Osteoblast (primary cell): ENCODE measurements around the gene LIN9. TPM values are rescaled to one million over a fixed set of nuclear protein-coding genes. Genes with fewer than 3 reads are reported as not detected.

Experiments
- DNase-seq: peaks from one replicate; pipeline ENCODE4 v3.0.0; 2011; ENCODE audit warnings: low spot score, mixed read lengths; ENCODE audit not compliant: insufficient read length; ENCODE audit errors: missing footprints
- H2AFZ ChIP-seq: 2 replicates; pipeline ENCODE4 v1.6.0; 2011; ENCODE audit warnings: mild to moderate bottlenecking, low read length
- H3K27ac ChIP-seq: 2 replicates; pipeline ENCODE4 v1.5.1; 2011; ENCODE audit warnings: mild to moderate bottlenecking, low read depth, low read length, moderate library complexity
- H3K27me3 ChIP-seq: 2 replicates; pipeline ENCODE4 v1.6.0; 2012; ENCODE audit warnings: mild to moderate bottlenecking, control low read depth, inconsistent platforms, low read length, moderate library complexity; ENCODE audit not compliant: insufficient read depth
- H3K36me3 ChIP-seq: 2 replicates; pipeline ENCODE4 v1.5.1; 2011; ENCODE audit warnings: mild to moderate bottlenecking, low read length, control low read depth, moderate library complexity; ENCODE audit not compliant: insufficient read depth
- H3K4me1 ChIP-seq: 2 replicates; pipeline ENCODE4 v1.5.1; 2011; ENCODE audit warnings: mild to moderate bottlenecking, low read length, control low read depth, moderate library complexity; ENCODE audit not compliant: insufficient read depth
- H3K4me2 ChIP-seq: 2 replicates; pipeline ENCODE4 v1.6.0; 2011; ENCODE audit warnings: mild to moderate bottlenecking, low read length; ENCODE audit not compliant: insufficient read depth
- H3K4me3 ChIP-seq: fragments of 200-600 bp; sonication (generic); 3 replicates; pipeline ENCODE4 v1.5.1; 2012; ENCODE audit warnings: mild to moderate bottlenecking, low read length, inconsistent platforms; ENCODE audit not compliant: insufficient read depth
- H3K79me2 ChIP-seq: 2 replicates; pipeline ENCODE4 v1.6.0; 2012; ENCODE audit warnings: mild to moderate bottlenecking, low read length, control low read depth, inconsistent platforms; ENCODE audit not compliant: insufficient read depth
- H3K9me3 ChIP-seq: 2 replicates; pipeline ENCODE4 v1.5.1; 2011; ENCODE audit warnings: low read depth, low read length, control low read depth
- H4K20me1 ChIP-seq: 2 replicates; pipeline ENCODE4 v1.6.0; 2012; ENCODE audit warnings: mild to moderate bottlenecking, low read length, control low read depth; ENCODE audit not compliant: insufficient read depth
- total RNA-seq: library from RNA; depleted of rRNA; stranded (reverse); fragments of >200 nt; gene quantifications from 2 replicates; pipeline ENCODE4 v1.2.3, GENCODE V29; 2012
- TF ChIP-seq, protein P1 (sequence below): IDR thresholded peaks from 2 replicates; pipeline ENCODE4 v1.5.1; 2011; ENCODE audit warnings: mild to moderate bottlenecking, low read depth, low read length, moderate library complexity; ENCODE audit errors: extremely low read depth

Gene LIN9
- total RNA-seq, 1 donor, result 2.5 TPM

DNA sequence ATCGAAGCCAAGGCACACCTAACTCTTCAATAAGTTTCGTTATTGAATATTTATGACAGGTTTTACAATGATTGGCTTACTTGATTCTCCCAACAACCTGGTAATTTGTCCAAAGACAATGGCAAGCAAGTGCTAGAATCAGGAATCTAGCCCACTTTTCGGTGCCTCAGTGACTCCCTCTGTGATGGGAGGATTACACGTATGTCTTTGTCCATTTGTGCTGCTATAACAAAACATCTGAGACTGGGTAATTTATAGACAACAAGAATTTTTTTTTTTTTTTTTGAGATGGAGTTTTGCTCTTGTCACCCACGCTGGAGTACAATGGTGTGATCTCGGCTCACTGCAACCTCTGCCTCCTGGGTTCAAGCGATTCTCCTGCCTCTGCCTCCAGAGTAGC is 2.4 kb upstream of the LIN9 start:
- peaks cover 16% of the 10 kb centered on the region for H3K79me2 ChIP-seq
- DNase-seq, result no peak
- no peaks in the 10 kb centered on the region for H3K36me3 ChIP-seq
- no peak overlapping the region for H3K4me2 ChIP-seq
- no peak overlapping the region for H3K27ac ChIP-seq
- H3K9me3 ChIP-seq, result no peaks in the 10 kb centered on the region
- no peak overlapping the region for H3K4me3 ChIP-seq
- peaks cover 9% of the 10 kb centered on the region for H3K27me3 ChIP-seq
- H2AFZ ChIP-seq, result no peak overlapping the region
- peaks cover 9% of the 10 kb centered on the region for H3K4me1 ChIP-seq
- H4K20me1 ChIP-seq, result no peaks in the 10 kb centered on the region
- TF ChIP-seq, protein P1, sequence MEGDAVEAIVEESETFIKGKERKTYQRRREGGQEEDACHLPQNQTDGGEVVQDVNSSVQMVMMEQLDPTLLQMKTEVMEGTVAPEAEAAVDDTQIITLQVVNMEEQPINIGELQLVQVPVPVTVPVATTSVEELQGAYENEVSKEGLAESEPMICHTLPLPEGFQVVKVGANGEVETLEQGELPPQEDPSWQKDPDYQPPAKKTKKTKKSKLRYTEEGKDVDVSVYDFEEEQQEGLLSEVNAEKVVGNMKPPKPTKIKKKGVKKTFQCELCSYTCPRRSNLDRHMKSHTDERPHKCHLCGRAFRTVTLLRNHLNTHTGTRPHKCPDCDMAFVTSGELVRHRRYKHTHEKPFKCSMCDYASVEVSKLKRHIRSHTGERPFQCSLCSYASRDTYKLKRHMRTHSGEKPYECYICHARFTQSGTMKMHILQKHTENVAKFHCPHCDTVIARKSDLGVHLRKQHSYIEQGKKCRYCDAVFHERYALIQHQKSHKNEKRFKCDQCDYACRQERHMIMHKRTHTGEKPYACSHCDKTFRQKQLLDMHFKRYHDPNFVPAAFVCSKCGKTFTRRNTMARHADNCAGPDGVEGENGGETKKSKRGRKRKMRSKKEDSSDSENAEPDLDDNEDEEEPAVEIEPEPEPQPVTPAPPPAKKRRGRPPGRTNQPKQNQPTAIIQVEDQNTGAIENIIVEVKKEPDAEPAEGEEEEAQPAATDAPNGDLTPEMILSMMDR, result no peak

DNA sequence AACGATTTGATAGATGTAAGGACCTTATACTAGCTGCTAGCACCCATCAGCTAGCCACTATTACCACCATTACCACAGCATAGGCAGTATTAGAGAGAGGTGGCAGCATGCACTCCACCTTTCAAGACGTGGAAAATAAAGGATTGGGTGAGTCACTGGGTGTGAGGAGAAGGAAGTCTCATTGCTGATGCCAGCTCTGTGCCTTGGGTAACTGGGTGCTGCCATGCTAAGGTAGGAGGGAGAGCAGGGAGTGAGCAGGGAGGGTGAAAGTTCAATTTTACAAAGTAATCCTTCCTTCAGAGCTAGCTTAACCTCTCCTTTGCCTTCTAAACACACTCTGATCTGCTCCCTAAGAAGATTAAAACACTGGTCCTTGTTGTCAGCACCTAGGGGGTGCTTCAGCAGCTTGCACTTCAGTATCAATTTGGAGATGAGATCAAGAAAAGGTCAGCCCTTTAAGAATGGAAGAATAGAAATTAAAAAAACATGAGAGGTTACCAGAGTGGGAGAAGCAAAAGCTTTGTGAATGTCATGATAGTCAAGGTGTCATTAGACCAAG is 1.8 kb upstream of the LIN9 start:
- no peaks in the 10 kb centered on the region for H3K36me3 ChIP-seq
- peaks cover 4% of the 10 kb centered on the region for H3K27me3 ChIP-seq
- H3K4me1 ChIP-seq, result peaks cover 9% of the 10 kb centered on the region
- no peaks in the 10 kb centered on the region for H3K9me3 ChIP-seq
- H3K27ac ChIP-seq, result no peak overlapping the region
- TF ChIP-seq, protein P1, result no peak
- H2AFZ ChIP-seq, result no peak overlapping the region
- H3K4me2 ChIP-seq, result no peak overlapping the region
- peak; percentile 73 for DNase-seq
- H3K4me3 ChIP-seq, result no peak overlapping the region
- no peaks in the 10 kb centered on the region for H4K20me1 ChIP-seq
- H3K79me2 ChIP-seq, result peaks cover 21% of the 10 kb centered on the region

DNA sequence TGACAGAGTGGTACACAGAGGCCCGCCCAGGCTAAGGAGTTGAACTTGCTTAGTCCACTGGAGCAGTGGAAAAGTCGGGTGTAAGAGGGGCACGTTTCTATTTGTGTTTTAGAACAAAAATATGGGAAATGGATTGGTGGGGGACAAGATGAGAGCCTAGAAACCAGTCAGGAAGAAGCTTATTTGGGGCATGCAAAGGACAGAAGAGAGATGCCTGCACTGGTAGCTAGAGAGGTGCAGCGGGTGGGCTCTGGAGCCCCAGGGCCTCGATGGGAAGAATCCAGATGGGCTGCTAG is 1.2 kb upstream of the LIN9 start:
- Histone ChIP-seq H4K20me1 (no peaks in the 10 kb centered on the region), H3K36me3 (no peaks in the 10 kb centered on the region), H3K27me3 (no peaks in the 10 kb centered on the region), H3K27ac (no peak overlapping the region), H3K9me3 (no peaks in the 10 kb centered on the region), H3K4me1 (peaks cover 9% of the 10 kb centered on the region), H3K79me2 (peaks cover 26% of the 10 kb centered on the region), H2AFZ (peak overlapping the region; percentile 94), H3K4me3 (peak overlapping the region; percentile 95), H3K4me2 (peak overlapping the region; percentile 97)
- DNase-seq, result no peak
- TF ChIP-seq, protein P1, result no peak

DNA sequence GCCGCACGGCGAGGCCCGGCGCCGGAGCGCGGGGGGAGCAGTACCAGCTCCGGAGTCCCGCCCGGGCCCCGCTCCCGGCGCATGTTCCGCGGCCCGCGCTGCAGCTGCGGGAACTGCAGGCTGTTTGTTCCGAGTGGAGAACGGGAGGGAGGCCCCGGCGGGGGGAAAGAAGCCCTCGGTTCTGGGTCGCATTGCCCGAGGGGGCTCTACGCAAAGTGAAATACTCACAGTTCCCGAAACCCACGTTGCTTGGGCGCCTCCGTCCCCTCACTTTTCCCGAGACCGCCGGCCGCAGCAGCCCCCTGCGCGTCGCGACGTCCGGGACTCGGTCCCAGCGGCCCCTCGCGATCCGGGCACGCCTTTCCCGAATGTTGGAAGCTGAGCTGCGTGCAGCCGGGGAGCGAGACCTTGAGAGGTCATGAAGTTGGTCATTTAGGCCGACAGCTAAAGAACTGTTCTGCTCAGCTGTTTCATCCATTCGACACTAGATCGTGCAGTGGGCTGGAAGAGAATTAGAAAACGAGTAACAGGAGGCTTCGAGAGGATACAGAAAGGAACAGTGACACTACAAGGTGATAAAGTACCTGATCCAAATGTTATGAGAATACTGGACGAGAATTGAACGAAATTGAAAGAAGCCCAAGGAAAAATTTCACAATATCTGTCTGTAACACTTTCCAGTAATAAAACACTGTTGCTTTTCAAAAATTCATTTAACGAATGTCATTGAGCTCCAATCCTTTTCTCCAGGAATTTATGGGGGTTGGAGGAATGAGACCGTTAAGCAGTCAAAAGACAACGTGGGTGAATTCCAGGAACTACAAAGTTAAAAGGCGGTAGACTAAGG is 657 bp upstream of the LIN9 start:
- Histone ChIP-seq H3K27ac (peak overlapping the region; percentile 50), H3K4me1 (peaks cover 9% of the 10 kb centered on the region), H3K36me3 (no peaks in the 10 kb centered on the region), H3K27me3 (no peaks in the 10 kb centered on the region), H4K20me1 (no peaks in the 10 kb centered on the region), H3K79me2 (peaks cover 30% of the 10 kb centered on the region), H3K9me3 (no peaks in the 10 kb centered on the region), H3K4me2 (peak overlapping the region; percentile 97), H3K4me3 (peak overlapping the region; percentile 95), H2AFZ (peak overlapping the region; percentile 94)
- peak; percentile 83 for DNase-seq
- TF ChIP-seq, protein P1, result no peak
